SU-DHL-6 (cell line): ENCODE data around the gene SLC37A3.

Source experiments
- H2AFZ ChIP-seq: fragments of 200-600 bp; sonication (generic); 2 replicates; pipeline ENCODE4 v1.6.1; 2014; ENCODE audit warnings: low read depth, mild to moderate bottlenecking, moderate library complexity, mixed read lengths, antibody characterized with exemption, low read length; ENCODE audit not compliant: severe bottlenecking
- H3F3A ChIP-seq: fragments of 200-600 bp; shearing (Covaris generic); 2 replicates; pipeline ENCODE4 v1.6.0; 2016; ENCODE audit warnings: antibody characterized with exemption, mild to moderate bottlenecking; ENCODE audit not compliant: insufficient read depth
- H3K27ac ChIP-seq: fragments of 200-600 bp; sonication (generic); 2 replicates; pipeline ENCODE4 v1.5.1; 2016; ENCODE audit warnings: low read depth, mild to moderate bottlenecking, low read length, moderate library complexity, mixed read lengths
- H3K27me3 ChIP-seq: fragments of 200-600 bp; sonication (generic), shearing (Covaris generic); 2 replicates; pipeline ENCODE4 v1.6.0; 2014; ENCODE audit warnings: mild to moderate bottlenecking, low read length
- H3K36me3 ChIP-seq: fragments of 200-600 bp; sonication (generic); 2 replicates; pipeline ENCODE4 v1.6.1; 2014; ENCODE audit warnings: mild to moderate bottlenecking, low read length, mixed read lengths
- H3K4me2 ChIP-seq: fragments of 300-600, 200-600 bp; shearing (Covaris generic), sonication (generic); 2 replicates; pipeline ENCODE4 v1.6.0; 2014; ENCODE audit warnings: low read length, low read depth, mild to moderate bottlenecking; ENCODE audit not compliant: poor library complexity, severe bottlenecking
- H3K4me3 ChIP-seq: fragments of 200-600 bp; sonication (generic); 2 replicates; pipeline ENCODE4 v1.5.1; 2014; ENCODE audit warnings: antibody characterized with exemption, low read length, mild to moderate bottlenecking, mixed read lengths; ENCODE audit not compliant: insufficient read depth, poor library complexity, severe bottlenecking
- H3K79me2 ChIP-seq: fragments of 200-600 bp; sonication (generic); 2 replicates; pipeline ENCODE4 v1.6.1; 2014; ENCODE audit warnings: mild to moderate bottlenecking, low read length, moderate library complexity; ENCODE audit not compliant: insufficient read depth
- H3K9ac ChIP-seq: fragments of 200-600 bp; sonication (generic); 2 replicates; pipeline ENCODE4 v1.7.0; 2014; ENCODE audit warnings: mild to moderate bottlenecking, low read length
- H3K9me2 ChIP-seq: fragments of 200-600 bp; sonication (generic); replicated peaks from 2 replicates; pipeline ENCODE4 v1.6.1; 2014; ENCODE audit warnings: low read length; ENCODE audit not compliant: insufficient read depth
- H3K9me3 ChIP-seq: fragments of 200-600 bp; sonication (generic); 2 replicates; pipeline ENCODE4 v1.6.1; 2014; ENCODE audit warnings: low read length, mixed read lengths; ENCODE audit not compliant: insufficient read depth
- H4K20me1 ChIP-seq: fragments of 200-600 bp; sonication (generic); 2 replicates; pipeline ENCODE4 v1.6.1; 2014; ENCODE audit warnings: low read depth, mild to moderate bottlenecking, antibody characterized with exemption, low read length, moderate library complexity, mixed read lengths
- EZH2phosphoT487 ChIP-seq: fragments of 200-600 bp; sonication (generic), shearing (Covaris generic); conservative IDR thresholded peaks from 2 replicates; pipeline ENCODE4 v1.6.1; 2018; ENCODE audit warnings: mild to moderate bottlenecking, antibody characterized with exemption, low read length, moderate library complexity, mixed read lengths
- TF ChIP-seq, protein P1 (sequence below): fragments of 200-600 bp; sonication (generic); IDR thresholded peaks from one replicate; pipeline ENCODE4 v1.5.1; 2017; ENCODE audit warnings: antibody characterized with exemption, mild to moderate bottlenecking, low read length, moderate library complexity; ENCODE audit not compliant: insufficient read depth, poor library complexity, severe bottlenecking

SLC37A3 gene, protein sequence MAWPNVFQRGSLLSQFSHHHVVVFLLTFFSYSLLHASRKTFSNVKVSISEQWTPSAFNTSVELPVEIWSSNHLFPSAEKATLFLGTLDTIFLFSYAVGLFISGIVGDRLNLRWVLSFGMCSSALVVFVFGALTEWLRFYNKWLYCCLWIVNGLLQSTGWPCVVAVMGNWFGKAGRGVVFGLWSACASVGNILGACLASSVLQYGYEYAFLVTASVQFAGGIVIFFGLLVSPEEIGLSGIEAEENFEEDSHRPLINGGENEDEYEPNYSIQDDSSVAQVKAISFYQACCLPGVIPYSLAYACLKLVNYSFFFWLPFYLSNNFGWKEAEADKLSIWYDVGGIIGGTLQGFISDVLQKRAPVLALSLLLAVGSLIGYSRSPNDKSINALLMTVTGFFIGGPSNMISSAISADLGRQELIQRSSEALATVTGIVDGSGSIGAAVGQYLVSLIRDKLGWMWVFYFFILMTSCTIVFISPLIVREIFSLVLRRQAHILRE

DNA sequence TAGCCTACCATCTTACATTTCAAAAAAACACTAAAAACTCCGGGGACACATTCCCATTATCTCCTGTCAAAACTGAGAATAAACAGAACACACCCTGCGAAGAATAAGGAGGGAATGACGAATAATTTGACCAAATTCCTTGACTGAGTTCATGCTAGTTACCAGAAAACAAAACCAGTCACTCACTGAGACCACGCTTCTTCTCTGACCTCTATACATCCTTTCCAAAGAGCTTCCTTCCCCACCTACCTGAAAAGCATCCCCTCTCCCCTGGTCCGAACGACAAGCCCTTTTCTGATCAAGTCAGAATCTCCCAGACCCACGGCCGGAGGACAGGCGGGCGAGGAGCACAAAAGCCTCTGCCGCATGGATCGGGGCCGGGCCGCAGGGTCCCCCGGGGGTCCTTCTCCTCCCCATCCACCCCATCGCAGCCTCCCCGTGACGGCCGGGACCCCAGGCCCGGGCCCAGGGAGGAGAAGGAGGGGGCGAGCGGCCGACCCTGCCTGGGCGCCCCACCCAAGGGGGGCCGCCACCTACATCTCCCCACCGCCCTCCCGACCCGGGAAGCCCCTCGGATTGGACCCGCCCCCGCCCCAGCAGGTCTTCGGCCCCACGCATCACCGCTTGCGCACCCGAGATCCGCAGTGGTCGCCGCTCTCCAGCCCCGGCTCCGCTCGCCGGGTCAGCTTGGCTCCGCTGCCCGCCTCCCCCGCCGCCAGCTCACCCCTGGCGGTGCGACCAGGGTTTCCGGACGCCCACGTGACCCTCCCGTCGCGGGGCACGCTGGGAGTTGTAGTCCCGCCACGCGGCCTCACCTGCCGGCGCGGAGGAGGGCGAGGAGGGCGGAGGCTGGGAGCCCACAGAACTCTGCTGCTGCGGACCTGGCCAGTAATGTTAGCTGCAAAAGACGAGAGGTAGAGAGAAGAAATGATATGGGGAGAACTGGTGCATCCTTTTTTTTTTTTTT is at the start of gene SLC37A3:
Gene SLC37A3 (minus strand): TSS at position 747 of the 967 bp plus-strand sequence. CDS start 16,004 bp downstream, outside the sequence.
- H3F3A ChIP-seq = no peaks in the 10 kb centered on the region
- H2AFZ ChIP-seq = peak within 1 kb of the TSS; percentile 86
- peak within 1 kb of the TSS; percentile 76 for H3K4me3 ChIP-seq
- H3K9ac ChIP-seq = peak within 1 kb of the TSS; percentile 69
- H3K27ac ChIP-seq = no peak within 1 kb of the TSS
- H3K79me2 ChIP-seq = no peaks in the 10 kb centered on the region
- H3K4me2 ChIP-seq = peak within 1 kb of the TSS; percentile 82
- no peak for TF ChIP-seq EZH2phosphoT487
- H4K20me1 ChIP-seq = no peaks in the 10 kb centered on the region
- H3K9me2 ChIP-seq = no peaks in the 10 kb centered on the region
- no peaks in the 10 kb centered on the region for H3K27me3 ChIP-seq
- no peaks in the 10 kb centered on the region for H3K36me3 ChIP-seq
- H3K9me3 ChIP-seq = no peaks in the 10 kb centered on the region

DNA sequence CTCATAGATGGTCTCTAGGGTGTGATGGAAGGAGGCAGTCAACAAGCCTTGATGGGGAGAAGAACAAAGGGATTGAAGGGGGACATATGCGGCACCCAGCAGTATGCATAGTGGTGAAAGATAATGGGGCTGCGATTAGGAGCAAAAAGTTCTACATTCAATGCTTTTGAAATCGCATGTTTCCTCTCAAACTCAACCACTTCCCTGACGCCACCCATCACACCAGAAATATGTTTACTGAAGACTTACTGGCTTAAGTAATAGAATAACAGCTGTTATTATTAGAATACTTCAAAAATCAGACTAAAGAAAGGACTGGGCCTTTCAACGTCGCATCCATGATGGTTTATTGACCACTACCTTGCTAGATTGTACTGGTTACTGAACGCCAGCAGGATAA is 49.5 kb upstream of the SLC37A3 start:
- H4K20me1 ChIP-seq = no peaks in the 10 kb centered on the region
- no peaks in the 10 kb centered on the region for H3K27me3 ChIP-seq
- H3K79me2 ChIP-seq = no peaks in the 10 kb centered on the region
- no peak overlapping the region for H3K4me2 ChIP-seq
- no peak overlapping the region for H3K9ac ChIP-seq
- no peak overlapping the region for H3K27ac ChIP-seq
- H3F3A ChIP-seq = no peaks in the 10 kb centered on the region
- H2AFZ ChIP-seq = no peak overlapping the region
- no peak overlapping the region for H3K4me3 ChIP-seq
- TF ChIP-seq, protein P1, sequence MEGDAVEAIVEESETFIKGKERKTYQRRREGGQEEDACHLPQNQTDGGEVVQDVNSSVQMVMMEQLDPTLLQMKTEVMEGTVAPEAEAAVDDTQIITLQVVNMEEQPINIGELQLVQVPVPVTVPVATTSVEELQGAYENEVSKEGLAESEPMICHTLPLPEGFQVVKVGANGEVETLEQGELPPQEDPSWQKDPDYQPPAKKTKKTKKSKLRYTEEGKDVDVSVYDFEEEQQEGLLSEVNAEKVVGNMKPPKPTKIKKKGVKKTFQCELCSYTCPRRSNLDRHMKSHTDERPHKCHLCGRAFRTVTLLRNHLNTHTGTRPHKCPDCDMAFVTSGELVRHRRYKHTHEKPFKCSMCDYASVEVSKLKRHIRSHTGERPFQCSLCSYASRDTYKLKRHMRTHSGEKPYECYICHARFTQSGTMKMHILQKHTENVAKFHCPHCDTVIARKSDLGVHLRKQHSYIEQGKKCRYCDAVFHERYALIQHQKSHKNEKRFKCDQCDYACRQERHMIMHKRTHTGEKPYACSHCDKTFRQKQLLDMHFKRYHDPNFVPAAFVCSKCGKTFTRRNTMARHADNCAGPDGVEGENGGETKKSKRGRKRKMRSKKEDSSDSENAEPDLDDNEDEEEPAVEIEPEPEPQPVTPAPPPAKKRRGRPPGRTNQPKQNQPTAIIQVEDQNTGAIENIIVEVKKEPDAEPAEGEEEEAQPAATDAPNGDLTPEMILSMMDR = no peak
- no peak for TF ChIP-seq EZH2phosphoT487
- H3K9me2 ChIP-seq = no peaks in the 10 kb centered on the region
- H3K36me3 ChIP-seq = no peaks in the 10 kb centered on the region
- no peaks in the 10 kb centered on the region for H3K9me3 ChIP-seq

DNA sequence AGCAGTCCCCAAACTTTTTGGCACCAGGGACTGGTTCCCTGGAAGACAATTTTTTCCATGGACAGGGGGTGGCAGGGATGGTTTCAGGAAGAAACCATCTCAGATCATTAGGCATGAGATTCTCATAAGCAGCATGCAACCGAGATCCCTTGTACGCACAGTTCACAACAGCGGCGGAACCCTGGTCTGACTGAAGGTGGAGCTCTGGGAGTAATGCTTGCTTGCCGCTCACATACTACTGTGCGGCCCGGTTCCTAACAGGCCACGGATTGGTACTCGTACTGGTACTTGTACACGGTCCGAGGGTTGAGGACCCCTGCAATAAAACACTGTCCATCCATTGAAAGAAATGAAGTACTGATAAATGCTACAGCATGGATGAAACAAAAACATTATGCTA is 48.1 kb upstream of the SLC37A3 start:
- H4K20me1 ChIP-seq = no peaks in the 10 kb centered on the region
- H2AFZ ChIP-seq = no peak overlapping the region
- H3K9ac ChIP-seq = no peak overlapping the region
- H3K27me3 ChIP-seq = no peaks in the 10 kb centered on the region
- no peaks in the 10 kb centered on the region for H3F3A ChIP-seq
- no peak overlapping the region for H3K4me2 ChIP-seq
- H3K27ac ChIP-seq = no peak overlapping the region
- no peak for TF ChIP-seq EZH2phosphoT487
- H3K79me2 ChIP-seq = no peaks in the 10 kb centered on the region
- no peaks in the 10 kb centered on the region for H3K36me3 ChIP-seq
- no peak overlapping the region for H3K4me3 ChIP-seq
- no peaks in the 10 kb centered on the region for H3K9me3 ChIP-seq
- H3K9me2 ChIP-seq = no peaks in the 10 kb centered on the region

DNA sequence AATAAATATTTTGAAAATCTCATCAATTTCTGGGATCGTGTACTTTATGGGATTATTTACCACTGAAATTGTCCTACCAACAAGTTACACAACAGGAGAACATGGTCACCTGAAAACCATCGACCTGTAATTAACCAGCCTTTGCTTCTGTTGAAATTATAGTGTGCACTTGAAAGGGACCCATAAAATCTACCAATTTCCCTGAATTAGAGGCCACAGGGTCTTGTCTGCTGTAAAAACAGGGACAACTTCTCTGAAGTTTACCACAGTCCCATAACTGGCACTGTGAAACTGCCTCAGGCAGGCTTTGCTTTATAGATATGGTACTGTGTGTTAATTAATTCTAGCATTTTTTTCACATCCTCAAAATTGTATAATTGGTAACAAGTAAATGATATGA is 43.2 kb upstream of the SLC37A3 start:
- Histone ChIP-seq H3K36me3 (no peaks in the 10 kb centered on the region), H3K79me2 (no peaks in the 10 kb centered on the region), H3K4me3 (no peak overlapping the region), H3K9me3 (no peaks in the 10 kb centered on the region), H2AFZ (no peak overlapping the region), H3K27ac (no peak overlapping the region), H4K20me1 (no peaks in the 10 kb centered on the region), H3F3A (no peaks in the 10 kb centered on the region), H3K27me3 (no peaks in the 10 kb centered on the region), H3K9me2 (no peaks in the 10 kb centered on the region), H3K9ac (no peak overlapping the region), H3K4me2 (no peak overlapping the region)
- TF ChIP-seq, protein P1 = no peak
- TF ChIP-seq EZH2phosphoT487 = no peak
